ENCODE results near the gene MROH7. TPM values are rescaled to one million over a fixed set of nuclear protein-coding genes. Genes with fewer than 3 reads are reported as not detected.

The MROH7 gene
- total RNA-seq, 1 experiment from 2014 or later, result not detected

GRCh38 chr1:54597455-54598030, 44.0 kb upstream of the MROH7 start:
- intact Hi-C loops (cut with micrococcal nuclease), result no loop called here
- Histone ChIP-seq H3K27ac (ENCODE audit: low read length) (no peak overlapping the region), H3K9ac (ENCODE audit: low read length) (no peak overlapping the region), H3K79me2 (ENCODE audit: low read length) (no peaks in the 10 kb centered on the region), H3K4me2 (ENCODE audit: low read length) (no peak overlapping the region), H3F3A (ENCODE audit: low read length, unreplicated experiment) (no peaks in the 10 kb centered on the region), H3K4me3 (ENCODE audit: low read length) (no peak overlapping the region), H4K20me1 (ENCODE audit: low read length) (no peaks in the 10 kb centered on the region), H3K4me1 (ENCODE audit: insufficient read depth, low read length) (no peaks in the 10 kb centered on the region), H3K9me3 (ENCODE audit: low read length) (no peaks in the 10 kb centered on the region), H3K36me3 (ENCODE audit: low read depth, low read length) (no peaks in the 10 kb centered on the region), H3K27me3 (ENCODE audit: low read length) (no peaks in the 10 kb centered on the region), H3K9me2 (replicated peaks; ENCODE audit: low read length) (no peaks in the 10 kb centered on the region), H2AFZ (ENCODE audit: low read length) (no peak overlapping the region)
- no TSS peak for BruUV-seq (replicated peaks)
- CTCF ChIA-PET, result no interaction called here
- ATAC-seq, result no peak
- POLR2A ChIA-PET (ENCODE audit: unreplicated experiment), result no interaction called here
- TF ChIP-seq EZH2phosphoT487 (IDR thresholded peaks at IDR 0.05; ENCODE audit: borderline replicate concordance, low read length), result no peak
- no peak for TF ChIP-seq EZH2 (IDR thresholded peaks at IDR 0.05; ENCODE audit: low read length, unreplicated experiment)
- TF ChIP-seq CTCF (conservative IDR thresholded peaks at IDR 0.05; ENCODE audit: low read depth, low read length), result no peak
- no peak for DNase-seq

- intact Hi-C loops (cut with micrococcal nuclease), result no loop called here
- Histone ChIP-seq H3K9ac (ENCODE audit: low read length) (no peak overlapping the region), H3K9me2 (replicated peaks; ENCODE audit: low read length) (no peaks in the 10 kb centered on the region), H3K9me3 (ENCODE audit: low read length) (no peaks in the 10 kb centered on the region), H3F3A (ENCODE audit: low read length, unreplicated experiment) (no peaks in the 10 kb centered on the region), H3K27me3 (ENCODE audit: low read length) (no peaks in the 10 kb centered on the region), H4K20me1 (ENCODE audit: low read length) (no peaks in the 10 kb centered on the region), H3K4me1 (ENCODE audit: insufficient read depth, low read length) (no peaks in the 10 kb centered on the region; the same call in 1 of the 2 replicates), H3K36me3 (ENCODE audit: low read depth, low read length) (no peaks in the 10 kb centered on the region), H3K27ac (ENCODE audit: low read length) (no peak overlapping the region), H2AFZ (ENCODE audit: low read length) (no peak overlapping the region), H3K79me2 (ENCODE audit: low read length) (no peaks in the 10 kb centered on the region), H3K4me2 (ENCODE audit: low read length) (no peak overlapping the region), H3K4me3 (ENCODE audit: low read length) (no peak overlapping the region)
- DNase-seq, result no peak
- no TSS peak for BruUV-seq (replicated peaks)
- CTCF ChIA-PET, result no interaction called here
- ATAC-seq, result no peak
- POLR2A ChIA-PET (ENCODE audit: unreplicated experiment), result no interaction called here
- TF ChIP-seq EZH2 (IDR thresholded peaks at IDR 0.05; ENCODE audit: low read length, unreplicated experiment) (no peak), EZH2phosphoT487 (IDR thresholded peaks at IDR 0.05; ENCODE audit: borderline replicate concordance, low read length) (no peak), CTCF (conservative IDR thresholded peaks at IDR 0.05; ENCODE audit: low read depth, low read length) (no peak)
These were observed 42.3 kb upstream of the MROH7 start for GRCh38 chr1:54599211-54599823.

GRCh38 chr1:54600947-54601721, 40.5 kb upstream of the MROH7 start:
- Histone ChIP-seq H3F3A (ENCODE audit: low read length, unreplicated experiment) (no peaks in the 10 kb centered on the region), H3K9me3 (ENCODE audit: low read length) (no peaks in the 10 kb centered on the region), H2AFZ (ENCODE audit: low read length) (no peak overlapping the region), H3K27me3 (ENCODE audit: low read length) (no peaks in the 10 kb centered on the region), H4K20me1 (ENCODE audit: low read length) (no peaks in the 10 kb centered on the region), H3K79me2 (ENCODE audit: low read length) (no peaks in the 10 kb centered on the region), H3K27ac (ENCODE audit: low read length) (no peak overlapping the region), H3K9me2 (replicated peaks; ENCODE audit: low read length) (no peaks in the 10 kb centered on the region), H3K4me2 (ENCODE audit: low read length) (no peak overlapping the region), H3K4me1 (ENCODE audit: insufficient read depth, low read length) (peaks cover 5% of the 10 kb centered on the region; the same call in 1 of the 2 replicates), H3K9ac (ENCODE audit: low read length) (no peak overlapping the region), H3K4me3 (ENCODE audit: low read length) (no peak overlapping the region), H3K36me3 (ENCODE audit: low read depth, low read length) (no peaks in the 10 kb centered on the region)
- ATAC-seq (no peak), DNase-seq (no peak)
- no TSS peak for BruUV-seq (replicated peaks)
- POLR2A ChIA-PET (ENCODE audit: unreplicated experiment), result no interaction called here
- intact Hi-C loops (cut with micrococcal nuclease), result no loop called here
- CTCF ChIA-PET, result no interaction called here
- TF ChIP-seq EZH2phosphoT487 (IDR thresholded peaks at IDR 0.05; ENCODE audit: borderline replicate concordance, low read length) (no peak), EZH2 (IDR thresholded peaks at IDR 0.05; ENCODE audit: low read length, unreplicated experiment) (no peak), CTCF (conservative IDR thresholded peaks at IDR 0.05; ENCODE audit: low read depth, low read length) (no peak)
